ENCODE measurements around the gene RAD51B.

RAD51B gene

DNA sequence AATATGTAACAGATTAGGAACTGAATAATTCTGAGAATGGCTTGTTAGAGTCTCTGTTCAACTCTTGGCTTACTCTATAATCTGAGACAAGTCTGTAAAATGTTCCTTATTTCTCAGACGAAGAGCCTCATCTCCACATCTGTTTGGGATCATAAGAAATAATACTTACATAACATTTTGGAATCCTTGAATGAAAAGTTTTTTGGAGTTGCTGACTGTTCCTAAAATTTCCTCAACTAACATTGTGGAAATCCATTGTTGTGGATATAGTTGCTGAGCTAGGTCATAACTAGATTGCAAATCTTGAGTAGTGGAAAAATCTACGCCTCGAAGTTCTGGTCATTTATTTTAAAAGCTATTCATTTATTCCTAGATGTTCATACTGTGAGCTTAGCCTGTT lies 570.4 kb downstream of the RAD51B start:
- Mint-ChIP-seq H3K9me3 (no peaks in the 10 kb centered on the region), H3K36me3 (ENCODE audit: low read depth) (peaks cover 3% of the 10 kb centered on the region), H3K4me3 (no peak overlapping the region), H3K27ac (no peak overlapping the region), H3K27me3 (ENCODE audit: low read depth) (no peaks in the 10 kb centered on the region), H3K4me1 (ENCODE audit: low read depth) (no peaks in the 10 kb centered on the region)

DNA sequence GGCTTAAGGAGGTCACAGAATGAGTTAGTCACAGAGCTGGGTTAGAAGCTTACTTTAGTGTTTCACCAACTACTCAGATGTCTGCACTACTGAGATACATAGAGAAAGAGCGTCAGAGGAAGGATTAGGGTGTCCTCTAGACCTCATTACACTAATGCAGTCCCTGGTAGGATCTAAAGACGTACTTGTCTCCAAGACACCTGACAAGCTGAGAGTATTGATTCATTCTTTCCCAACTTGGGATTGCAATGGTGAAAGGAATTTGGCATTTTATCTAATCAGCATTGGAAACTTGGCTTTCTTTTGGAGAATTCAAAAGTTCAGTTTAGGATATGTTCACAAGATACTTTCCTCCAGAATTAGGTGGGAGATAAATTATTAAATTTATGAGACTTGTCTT lies 571.2 kb downstream of the RAD51B start:
- peaks cover 3% of the 10 kb centered on the region for H3K36me3 Mint-ChIP-seq (ENCODE audit: low read depth)
- no peaks in the 10 kb centered on the region for H3K27me3 Mint-ChIP-seq (ENCODE audit: low read depth)
- no peaks in the 10 kb centered on the region for H3K9me3 Mint-ChIP-seq
- no peak overlapping the region for H3K4me3 Mint-ChIP-seq
- H3K4me1 Mint-ChIP-seq (ENCODE audit: low read depth), result no peaks in the 10 kb centered on the region
- no peak overlapping the region for H3K27ac Mint-ChIP-seq

DNA sequence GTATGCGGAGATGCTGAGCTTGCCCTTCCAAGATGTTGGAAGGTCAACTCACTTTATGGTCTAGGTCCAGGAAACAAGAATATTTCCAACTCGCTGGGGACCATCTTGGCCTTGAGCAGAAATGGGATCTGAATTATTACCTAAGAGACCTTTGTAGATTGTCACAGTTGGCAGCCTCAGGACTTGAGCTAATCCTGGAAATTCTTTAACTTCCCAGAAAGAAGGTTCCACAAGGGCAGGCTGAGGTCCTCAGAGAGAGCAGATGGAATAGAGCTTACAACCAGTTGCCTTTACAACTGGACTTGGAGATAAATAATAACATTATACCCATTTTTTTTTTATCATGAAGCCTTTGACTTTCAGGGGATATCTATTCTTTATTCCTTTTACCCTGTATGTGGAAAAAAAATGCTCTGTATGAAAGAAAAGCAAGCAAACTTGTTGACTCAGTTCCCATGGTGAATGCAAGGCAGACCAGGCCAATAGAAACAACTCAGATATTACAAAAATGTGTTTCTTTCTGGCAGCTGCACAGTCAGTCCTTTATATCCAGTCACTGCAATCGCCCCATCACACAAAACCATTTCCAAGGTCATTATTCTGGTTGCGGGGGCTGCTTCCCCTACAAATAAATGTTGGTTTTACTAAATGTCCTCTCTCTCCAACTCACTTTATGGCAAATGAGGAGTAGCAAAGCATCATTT lies 571.9 kb downstream of the RAD51B start:
- H3K36me3 Mint-ChIP-seq (ENCODE audit: low read depth), result peaks cover 3% of the 10 kb centered on the region
- H3K27ac Mint-ChIP-seq, result no peak overlapping the region
- H3K4me1 Mint-ChIP-seq (ENCODE audit: low read depth), result no peaks in the 10 kb centered on the region
- H3K9me3 Mint-ChIP-seq, result no peaks in the 10 kb centered on the region
- H3K27me3 Mint-ChIP-seq (ENCODE audit: low read depth), result no peaks in the 10 kb centered on the region
- H3K4me3 Mint-ChIP-seq, result no peak overlapping the region

DNA sequence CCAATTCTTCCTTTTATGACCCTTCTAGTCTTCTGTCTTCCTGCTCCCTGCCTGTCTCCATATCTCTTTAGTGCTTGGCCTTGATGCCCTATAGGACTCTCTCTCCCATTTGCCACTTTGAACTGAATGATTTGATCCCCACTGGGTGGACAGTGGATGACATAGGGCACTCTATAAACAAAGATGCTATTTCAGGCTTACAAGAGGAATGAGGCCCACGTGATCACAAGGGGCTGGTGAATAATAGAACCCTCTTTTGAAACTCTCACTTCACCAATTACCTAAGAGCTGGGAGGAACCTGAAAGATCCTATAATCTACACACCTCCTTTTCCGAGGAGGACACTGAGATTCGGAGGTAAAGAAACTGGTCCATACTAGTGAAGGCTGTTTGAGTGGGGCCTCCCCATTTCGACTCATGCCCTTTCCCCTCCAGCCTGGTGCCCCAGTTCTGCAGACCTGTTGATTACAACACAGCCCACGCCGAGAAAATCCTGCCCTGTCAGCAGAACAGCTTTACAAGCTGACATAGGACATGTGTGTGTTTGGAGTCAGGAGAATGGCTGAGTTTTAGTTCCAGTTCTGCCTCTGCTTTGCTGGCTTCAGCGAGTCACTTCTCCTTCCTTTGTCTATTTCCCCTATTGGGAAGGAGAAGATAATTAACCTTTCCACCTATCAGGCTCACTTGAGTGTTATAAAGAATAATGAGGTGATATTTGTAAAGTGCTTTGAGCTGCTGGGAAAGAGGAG lies 573.0 kb downstream of the RAD51B start:
- no peak overlapping the region for H3K4me3 Mint-ChIP-seq
- H3K9me3 Mint-ChIP-seq, result no peaks in the 10 kb centered on the region
- no peak overlapping the region for H3K27ac Mint-ChIP-seq
- H3K27me3 Mint-ChIP-seq (ENCODE audit: low read depth), result no peaks in the 10 kb centered on the region
- H3K36me3 Mint-ChIP-seq (ENCODE audit: low read depth), result peaks cover 3% of the 10 kb centered on the region
- H3K4me1 Mint-ChIP-seq (ENCODE audit: low read depth), result no peaks in the 10 kb centered on the region

DNA sequence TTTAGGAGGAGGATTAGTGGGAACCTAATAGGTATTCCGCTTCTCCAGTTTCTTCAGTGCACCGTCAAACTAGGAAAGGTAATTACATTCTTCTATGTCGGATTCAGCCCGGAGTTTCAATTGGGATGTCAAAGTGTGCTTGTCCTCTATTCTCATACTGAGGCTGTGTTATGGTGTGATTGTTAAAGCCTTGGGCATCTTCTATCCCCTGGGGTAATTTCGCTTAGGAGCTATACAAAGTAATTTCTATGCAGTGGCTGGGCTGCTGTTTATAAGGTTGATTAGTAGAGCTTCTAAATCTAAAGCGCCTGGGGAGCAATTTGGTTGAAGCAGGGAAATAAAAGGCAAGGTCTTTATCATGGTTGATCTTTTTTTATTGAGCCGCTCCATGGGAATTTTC lies 573.7 kb downstream of the RAD51B start:
- no peaks in the 10 kb centered on the region for H3K9me3 Mint-ChIP-seq
- no peak overlapping the region for H3K27ac Mint-ChIP-seq
- H3K4me3 Mint-ChIP-seq, result no peak overlapping the region
- no peaks in the 10 kb centered on the region for H3K4me1 Mint-ChIP-seq (ENCODE audit: low read depth)
- H3K27me3 Mint-ChIP-seq (ENCODE audit: low read depth), result no peaks in the 10 kb centered on the region
- peaks cover 3% of the 10 kb centered on the region for H3K36me3 Mint-ChIP-seq (ENCODE audit: low read depth)

DNA sequence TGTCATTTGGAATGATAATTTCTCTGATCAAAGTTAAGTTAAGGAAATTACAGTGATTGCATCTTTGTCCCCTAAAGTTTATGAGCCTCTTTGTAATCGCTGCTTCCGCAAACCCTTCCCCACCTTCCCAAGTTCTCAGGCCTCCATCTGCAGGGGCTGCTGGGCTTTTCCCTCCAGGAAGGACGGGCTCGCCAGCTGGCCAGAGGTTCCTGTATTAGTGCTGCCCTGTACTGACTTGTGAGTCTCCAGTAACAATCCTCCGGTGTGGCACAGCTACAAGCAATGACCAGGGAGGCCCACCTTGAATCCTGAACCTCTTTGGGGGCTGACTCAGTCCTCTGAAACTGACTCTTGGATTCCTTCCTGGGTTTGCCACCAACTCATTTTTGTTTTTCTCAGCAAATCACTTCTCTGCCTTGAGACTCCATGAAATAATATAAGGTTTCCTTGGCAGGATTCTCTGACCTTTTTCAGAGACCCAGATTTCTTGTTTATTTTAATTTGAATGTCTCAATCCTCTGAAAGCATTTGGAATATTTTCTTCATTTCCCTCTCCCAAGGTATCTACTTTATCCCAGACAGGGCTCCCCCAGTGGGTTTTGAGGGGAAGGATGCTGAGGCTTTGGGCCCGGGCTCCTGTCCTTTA lies 574.7 kb downstream of the RAD51B start:
- no peaks in the 10 kb centered on the region for H3K4me1 Mint-ChIP-seq (ENCODE audit: low read depth)
- H3K36me3 Mint-ChIP-seq (ENCODE audit: low read depth), result no peaks in the 10 kb centered on the region
- no peak overlapping the region for H3K27ac Mint-ChIP-seq
- no peaks in the 10 kb centered on the region for H3K27me3 Mint-ChIP-seq (ENCODE audit: low read depth)
- H3K4me3 Mint-ChIP-seq, result no peak overlapping the region
- H3K9me3 Mint-ChIP-seq, result no peaks in the 10 kb centered on the region

DNA sequence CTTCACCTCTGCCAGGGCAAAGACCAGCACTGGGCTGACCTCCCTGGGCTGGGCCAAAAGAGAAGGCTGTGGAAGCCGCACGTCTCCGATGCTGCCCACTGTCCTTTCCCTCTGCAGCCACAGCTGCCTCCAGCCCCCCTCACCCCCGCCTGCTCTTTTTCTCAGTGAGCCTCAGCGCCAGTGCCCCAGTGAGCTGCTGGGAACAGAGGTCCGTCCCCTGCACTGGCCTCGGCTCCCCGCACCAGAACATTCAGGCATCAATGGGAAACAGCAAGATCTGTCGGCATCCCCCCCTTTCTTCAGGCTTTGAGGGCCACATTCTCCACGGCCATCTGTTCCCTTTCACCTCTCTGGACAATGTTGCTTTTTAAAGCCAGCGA lies 575.2 kb downstream of the RAD51B start:
- Mint-ChIP-seq H3K27me3 (ENCODE audit: low read depth) (no peaks in the 10 kb centered on the region), H3K4me1 (ENCODE audit: low read depth) (no peaks in the 10 kb centered on the region), H3K36me3 (ENCODE audit: low read depth) (no peaks in the 10 kb centered on the region), H3K9me3 (no peaks in the 10 kb centered on the region), H3K4me3 (no peak overlapping the region), H3K27ac (no peak overlapping the region)

DNA sequence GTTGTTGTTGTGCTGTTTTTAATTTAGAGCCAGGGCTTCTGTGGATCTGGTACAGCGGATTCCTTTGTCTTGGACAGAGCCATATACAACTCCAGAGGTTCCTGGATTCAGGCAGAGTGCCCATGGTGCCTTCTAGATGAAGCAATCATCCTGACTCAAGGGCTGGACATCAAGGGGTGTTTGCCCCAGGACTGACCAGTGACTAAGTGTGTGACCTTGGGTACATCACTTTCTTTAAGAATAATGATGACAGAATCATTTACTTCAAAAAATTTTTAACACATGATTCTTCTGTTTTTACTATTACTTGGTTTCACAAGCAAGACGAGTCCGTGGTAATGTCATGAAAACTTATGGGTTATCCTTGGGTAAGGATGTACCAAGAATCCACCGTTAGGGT lies 576.0 kb downstream of the RAD51B start:
- H3K36me3 Mint-ChIP-seq (ENCODE audit: low read depth), result no peaks in the 10 kb centered on the region
- no peaks in the 10 kb centered on the region for H3K9me3 Mint-ChIP-seq
- no peak overlapping the region for H3K27ac Mint-ChIP-seq
- H3K4me3 Mint-ChIP-seq, result no peak overlapping the region
- no peaks in the 10 kb centered on the region for H3K27me3 Mint-ChIP-seq (ENCODE audit: low read depth)
- H3K4me1 Mint-ChIP-seq (ENCODE audit: low read depth), result no peaks in the 10 kb centered on the region

DNA sequence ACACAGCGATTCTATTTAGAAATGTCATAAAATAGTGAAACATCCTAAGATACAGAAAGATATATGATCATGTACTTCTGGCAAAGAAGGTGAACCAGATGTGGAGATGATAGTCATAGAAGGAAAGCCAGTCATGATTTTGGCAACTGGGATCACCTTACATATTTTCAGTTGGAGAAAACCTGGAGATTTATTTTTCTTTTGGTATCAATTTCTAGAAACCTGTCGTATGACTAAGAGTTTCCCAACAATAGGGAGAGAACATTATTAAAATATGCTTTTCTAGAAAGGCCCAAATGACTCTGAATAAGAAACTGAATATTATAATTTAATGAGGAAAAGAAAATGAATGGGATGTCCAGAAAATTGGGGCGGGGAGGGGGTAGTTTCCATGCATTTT lies 576.9 kb downstream of the RAD51B start:
- no peak overlapping the region for H3K4me3 Mint-ChIP-seq
- no peaks in the 10 kb centered on the region for H3K4me1 Mint-ChIP-seq (ENCODE audit: low read depth)
- H3K36me3 Mint-ChIP-seq (ENCODE audit: low read depth), result no peaks in the 10 kb centered on the region
- H3K9me3 Mint-ChIP-seq, result no peaks in the 10 kb centered on the region
- no peak overlapping the region for H3K27ac Mint-ChIP-seq
- no peaks in the 10 kb centered on the region for H3K27me3 Mint-ChIP-seq (ENCODE audit: low read depth)

DNA sequence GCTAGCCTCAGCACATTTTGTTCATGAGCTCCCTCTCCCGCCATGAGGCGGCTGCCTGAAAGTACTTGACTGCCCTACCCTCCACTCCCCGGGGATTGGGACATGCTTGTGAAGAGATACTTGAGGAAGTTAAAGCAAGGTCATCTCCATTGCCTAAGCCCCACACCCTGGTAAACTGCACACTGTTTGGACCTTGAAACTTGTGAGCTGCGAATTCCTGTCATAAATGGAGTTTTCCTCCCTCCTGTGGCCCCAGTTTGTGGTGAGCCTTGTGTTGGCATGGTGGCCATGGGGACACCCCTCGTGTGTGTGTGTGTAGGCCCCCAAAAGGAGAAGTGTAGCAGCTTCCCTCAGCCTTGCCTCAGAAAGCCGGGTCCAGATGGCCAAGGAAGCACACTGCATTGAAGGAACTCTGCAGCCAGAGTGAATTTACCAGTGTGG lies 577.8 kb downstream of the RAD51B start:
- H3K27me3 Mint-ChIP-seq (ENCODE audit: low read depth), result no peaks in the 10 kb centered on the region
- H3K4me1 Mint-ChIP-seq (ENCODE audit: low read depth), result no peaks in the 10 kb centered on the region
- no peaks in the 10 kb centered on the region for H3K36me3 Mint-ChIP-seq (ENCODE audit: low read depth)
- H3K4me3 Mint-ChIP-seq, result no peak overlapping the region
- no peaks in the 10 kb centered on the region for H3K9me3 Mint-ChIP-seq
- H3K27ac Mint-ChIP-seq, result no peak overlapping the region

DNA sequence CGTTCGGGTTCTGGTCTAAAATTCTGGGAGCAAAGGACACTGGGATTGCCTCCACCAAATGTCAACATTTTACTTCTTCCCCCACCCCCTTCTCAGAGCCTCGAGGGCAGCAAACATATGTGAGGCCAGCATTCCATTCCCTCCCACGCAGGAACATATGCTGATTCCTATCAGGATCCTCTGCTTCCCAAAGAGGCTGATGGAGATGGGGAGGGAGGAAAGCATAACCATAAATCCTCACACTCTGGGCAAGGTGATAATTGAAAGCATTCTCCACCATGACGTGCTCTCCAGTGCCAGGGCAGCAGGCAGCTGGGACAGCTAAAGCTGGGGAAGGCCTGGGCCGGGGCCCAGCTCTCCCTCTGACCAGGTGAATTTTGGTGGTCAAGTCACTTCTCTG lies 578.2 kb downstream of the RAD51B start:
- Mint-ChIP-seq H3K4me3 (no peak overlapping the region), H3K27me3 (ENCODE audit: low read depth) (no peaks in the 10 kb centered on the region), H3K36me3 (ENCODE audit: low read depth) (no peaks in the 10 kb centered on the region), H3K9me3 (no peaks in the 10 kb centered on the region), H3K4me1 (ENCODE audit: low read depth) (no peaks in the 10 kb centered on the region), H3K27ac (no peak overlapping the region)

DNA sequence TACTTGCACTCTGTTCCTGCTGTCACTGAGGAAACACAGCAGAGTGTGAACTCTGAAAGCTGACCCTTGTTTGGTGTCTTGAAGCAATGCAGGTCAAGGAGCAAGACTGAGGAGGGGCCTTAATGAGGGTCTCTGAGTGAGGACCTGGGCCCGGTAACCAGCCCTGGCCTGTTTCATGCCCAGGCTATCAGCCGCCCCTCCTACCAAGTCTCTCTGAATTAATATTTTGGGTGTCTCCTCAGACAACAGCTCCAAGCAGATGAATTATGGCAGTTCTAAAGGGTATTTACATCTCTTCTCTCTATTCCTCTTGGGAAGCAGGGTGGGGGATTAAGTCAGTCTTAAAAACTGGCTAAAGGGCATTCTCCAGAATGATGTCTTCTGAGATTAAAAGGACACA lies 578.8 kb downstream of the RAD51B start:
- peaks cover under 1% of the 10 kb centered on the region for H3K4me1 Mint-ChIP-seq (ENCODE audit: low read depth)
- no peak overlapping the region for H3K4me3 Mint-ChIP-seq
- H3K27me3 Mint-ChIP-seq (ENCODE audit: low read depth), result no peaks in the 10 kb centered on the region
- H3K27ac Mint-ChIP-seq, result no peak overlapping the region
- H3K9me3 Mint-ChIP-seq, result no peaks in the 10 kb centered on the region
- no peaks in the 10 kb centered on the region for H3K36me3 Mint-ChIP-seq (ENCODE audit: low read depth)

DNA sequence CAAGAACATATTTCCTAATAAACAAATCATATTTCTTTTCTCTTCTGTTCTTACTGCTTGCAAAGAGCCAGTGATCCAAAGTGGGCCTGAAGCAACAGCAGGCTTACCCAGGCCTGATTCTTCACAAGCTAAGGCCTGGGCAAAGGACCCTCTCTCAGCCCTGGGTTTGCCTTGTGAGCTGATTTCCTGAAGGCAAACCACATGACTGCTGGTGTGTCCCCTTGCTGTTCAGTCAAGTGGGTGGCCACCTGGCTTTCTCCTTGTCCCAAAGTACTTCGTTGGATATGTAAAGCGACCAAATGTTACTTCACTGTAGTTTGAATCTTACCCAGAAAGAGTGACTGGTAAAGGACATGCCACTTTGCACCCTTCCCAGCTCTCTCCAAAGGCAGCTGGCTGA lies 580.4 kb downstream of the RAD51B start:
- no peak overlapping the region for H3K4me3 Mint-ChIP-seq
- H3K36me3 Mint-ChIP-seq (ENCODE audit: low read depth), result peaks cover 2% of the 10 kb centered on the region
- no peak overlapping the region for H3K27ac Mint-ChIP-seq
- no peaks in the 10 kb centered on the region for H3K27me3 Mint-ChIP-seq (ENCODE audit: low read depth)
- no peaks in the 10 kb centered on the region for H3K9me3 Mint-ChIP-seq
- peaks cover 17% of the 10 kb centered on the region for H3K4me1 Mint-ChIP-seq (ENCODE audit: low read depth)

DNA sequence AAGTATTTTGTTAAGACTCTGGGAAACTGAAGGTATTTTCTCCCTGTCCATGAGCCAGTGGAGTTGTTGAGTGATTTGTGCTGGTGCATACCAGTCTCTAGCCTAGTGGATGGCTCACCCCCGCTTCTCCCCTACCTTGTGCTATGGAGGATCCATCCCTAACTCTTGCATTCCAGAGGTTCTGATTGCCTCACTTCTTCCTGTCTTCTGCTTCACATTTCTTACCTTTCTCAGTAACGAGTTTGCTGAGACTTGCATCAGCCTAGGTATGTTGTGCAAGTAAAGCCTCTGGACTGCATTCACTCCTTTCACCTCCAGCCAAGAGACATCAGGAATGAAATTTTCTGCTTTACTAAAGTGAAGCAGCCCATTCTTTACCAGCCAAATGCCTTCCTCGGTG lies 581.7 kb downstream of the RAD51B start:
- Mint-ChIP-seq H3K27ac (no peak overlapping the region), H3K4me1 (ENCODE audit: low read depth) (peaks cover 17% of the 10 kb centered on the region), H3K9me3 (no peaks in the 10 kb centered on the region), H3K4me3 (no peak overlapping the region), H3K27me3 (ENCODE audit: low read depth) (no peaks in the 10 kb centered on the region), H3K36me3 (ENCODE audit: low read depth) (peaks cover 2% of the 10 kb centered on the region)

DNA sequence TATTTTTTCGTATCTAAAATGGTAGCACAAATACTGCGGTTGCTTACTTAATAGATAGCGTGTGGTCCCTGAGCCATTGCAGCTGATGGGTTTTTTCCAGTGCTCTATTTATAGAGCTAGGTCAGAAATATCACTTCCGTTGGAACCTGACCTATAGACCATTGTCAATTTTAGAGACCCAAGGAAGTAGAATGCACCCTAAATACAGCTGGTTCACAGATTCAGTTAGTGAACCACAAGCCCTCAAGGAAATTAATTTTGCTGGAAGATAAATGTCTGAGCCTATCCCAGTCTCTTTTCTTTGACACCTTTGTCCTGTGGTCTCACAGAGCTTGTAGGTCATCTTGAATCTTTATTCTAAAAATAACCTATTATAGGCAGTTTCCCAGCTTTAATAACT lies 582.3 kb downstream of the RAD51B start:
- peaks cover 17% of the 10 kb centered on the region for H3K4me1 Mint-ChIP-seq (ENCODE audit: low read depth)

More for the DNA sequence above, 582.3 kb downstream of the RAD51B start:
- Mint-ChIP-seq H3K27ac (no peak overlapping the region), H3K4me3 (no peak overlapping the region), H3K36me3 (ENCODE audit: low read depth) (peaks cover 2% of the 10 kb centered on the region), H3K27me3 (ENCODE audit: low read depth) (no peaks in the 10 kb centered on the region), H3K9me3 (no peaks in the 10 kb centered on the region)

All from T-helper 1 cell treated with Interleukin-12 subunit alpha and Interleukin-12 subunit beta and Interleukin-4 antibody, amounts not matched to agents 30 μg/mL and 1 μg/mL, for 36 hours (primary cell).